HepG2 (cell line): Measurements from ENCODE around the gene TBC1D20. TPM values are rescaled to one million over a fixed set of nuclear protein-coding genes. Genes with fewer than 3 reads are reported as not detected.

Source experiments
- ATAC-seq: fragments of 200-7000 bp; cut with Tn5 transposase; 3 replicates; pipeline ENCODE4 v1.9.1; 2020; ENCODE audit warnings: mild to moderate bottlenecking, moderate library complexity
- BruUV-seq: library from RNA; stranded (reverse); fragments of 400-500 nt; replicated peaks from 2 replicates; lab custom pipeline; 2021; lab: Mats Ljungman, UMichigan
- CTCF ChIA-PET: fragments of 300-600 bp; formaldehyde crosslinking; extraction: SDS; loops from one replicate; lab custom pipeline; 2021; ENCODE audit warnings: low total read pairs, inconsistent platforms, low intra/inter-chr PET ratio; lab: Yijun Ruan, JAX
- POLR2A ChIA-PET: fragments of 350-600 bp; sonication (Branson Sonifier 250); formaldehyde crosslinking; loops from one replicate; lab custom pipeline; 2020; ENCODE audit warnings: antibody characterized with exemption, inconsistent platforms; lab: Yijun Ruan, JAX
- DNase-seq: peaks from one replicate; pipeline ENCODE4 v3.0.0-alpha.2; 2015; ENCODE audit warnings: low spot score
- FAIRE-seq: peaks from 3 replicates; lab custom pipeline; 2011; peaks lifted over from hg19 to GRCh38; lab: Jason Lieb, UNC
- H2AFZ ChIP-seq: one replicate; pipeline ENCODE4 v1.6.1; 2011; ENCODE audit warnings: low read length, inconsistent platforms
- H3K27ac ChIP-seq: fragments of 300-600 bp; 3 replicates; pipeline ENCODE4 v1.8.0; 2011; ENCODE audit warnings: mixed run types, mild to moderate bottlenecking, mixed read lengths, low read length, inconsistent platforms; ENCODE audit not compliant: insufficient read depth; ENCODE audit errors: extremely low read length
- H3K27me3 ChIP-seq, 2 experiments: fragments of 200-600 bp in 1 of 2; 2 replicates in 1 of 2; 3 replicates in 1 of 2; pipeline versions ENCODE4 v1.6.0 to v1.8.0; 2011; ENCODE audit warnings: low read length in 2 of 2, mild to moderate bottlenecking in 2 of 2, moderate library complexity in 2 of 2, inconsistent platforms in 1 of 2; ENCODE audit not compliant: insufficient read depth in 2 of 2, control insufficient read depth in 1 of 2
- H3K36me3 ChIP-seq, 2 experiments: fragments of 200-600 bp in 1 of 2; replicated peaks in 1 of 2; 2 replicates in 1 of 2; 3 replicates in 1 of 2; pipeline versions ENCODE4 v1.5.1 to v1.8.0; 2011; ENCODE audit warnings: low read length in 2 of 2, inconsistent platforms in 1 of 2; ENCODE audit not compliant: insufficient read depth in 2 of 2, control insufficient read depth in 1 of 2
- H3K4me1 ChIP-seq: 2 replicates; pipeline ENCODE4 v1.5.1; 2012; ENCODE audit warnings: low read length, inconsistent platforms; ENCODE audit not compliant: insufficient read depth
- H3K4me2 ChIP-seq: 2 replicates; pipeline ENCODE4 v1.6.0; 2011; ENCODE audit warnings: low read depth, low read length, inconsistent platforms
- H3K4me3 ChIP-seq, 3 experiments: fragments of 200-600 bp in 1 of 3; sonication (generic), shearing (Covaris generic) in 1 of 3; replicated peaks in 1 of 3; 2 replicates each; pipeline ENCODE4 v1.5.1; 2011 to 2016; ENCODE audit warnings: low read length in 3 of 3, inconsistent platforms in 2 of 3, low read depth in 2 of 3, mild to moderate bottlenecking in 2 of 3, control low read depth in 1 of 3, mixed read lengths in 1 of 3; ENCODE audit not compliant: insufficient read depth in 1 of 3
- H3K79me2 ChIP-seq: one replicate; pipeline ENCODE4 v1.6.1; 2011; ENCODE audit warnings: low read length, inconsistent platforms; ENCODE audit not compliant: insufficient read depth
- H3K9ac ChIP-seq: 2 replicates; pipeline ENCODE4 v1.6.0; 2011; ENCODE audit warnings: mild to moderate bottlenecking, low read depth, low read length, inconsistent platforms; ENCODE audit not compliant: insufficient read depth
- H3K9me3 ChIP-seq: 2 replicates; pipeline ENCODE4 v1.5.1; 2012; ENCODE audit warnings: mild to moderate bottlenecking, low read length
- H4K20me1 ChIP-seq: 2 replicates; pipeline ENCODE4 v1.6.0; 2011; ENCODE audit warnings: inconsistent platforms, mild to moderate bottlenecking, low read length, moderate library complexity; ENCODE audit not compliant: insufficient read depth
- CEBPG ChIP-seq: IDR thresholded peaks from 2 replicates; pipeline ENCODE4 v1.6.1; 2016
- CREB1 ChIP-seq, 2 experiments: fragments of 450-650 bp in 1 of 2; IDR thresholded peaks; 2 replicates each; pipeline ENCODE4 v1.6.1; 2016 to 2017; ENCODE audit warnings: control low read depth in 1 of 2, mild to moderate bottlenecking in 1 of 2, missing compliant biosample characterization in 1 of 2, missing genetic modification characterization in 1 of 2
- ETV5 ChIP-seq: IDR thresholded peaks from 2 replicates; pipeline ENCODE4 v1.6.1; 2018; ENCODE audit warnings: missing biosample characterization, missing genetic modification reagents, inconsistent platforms, borderline replicate concordance
- FOXK1 ChIP-seq: sonication (generic); formaldehyde crosslinking; IDR thresholded peaks from 2 replicates; pipeline ENCODE4 v1.4.0; 2020; ENCODE audit warnings: low read depth, missing genetic modification reagents, borderline replicate concordance
- HNF4A ChIP-seq: sonication (generic); formaldehyde crosslinking; IDR thresholded peaks from 2 replicates; pipeline ENCODE4 v1.4.0; 2020; ENCODE audit warnings: missing genetic modification reagents
- MATR3 ChIP-seq: sonication (generic); formaldehyde crosslinking; IDR thresholded peaks from 2 replicates; pipeline ENCODE4 v1.4.0; 2020; ENCODE audit warnings: missing genetic modification reagents
- NFYB ChIP-seq: sonication (generic); formaldehyde crosslinking; IDR thresholded peaks from 2 replicates; pipeline ENCODE4 v1.4.0; 2020; ENCODE audit warnings: missing genetic modification reagents
- SRF ChIP-seq: IDR thresholded peaks from 2 replicates; pipeline ENCODE4 v1.6.1; 2011; ENCODE audit warnings: mild to moderate bottlenecking, low read depth, low read length, moderate library complexity
- TBL1XR1 ChIP-seq: fragments of 150-350 bp; IDR thresholded peaks from 2 replicates; pipeline ENCODE4 v1.6.1; 2014; ENCODE audit warnings: borderline replicate concordance, low read length; ENCODE audit not compliant: partially characterized antibody
- ZFP82 ChIP-seq: sonication (generic); formaldehyde crosslinking; IDR thresholded peaks from 2 replicates; pipeline ENCODE4 v1.5.1; 2020; ENCODE audit warnings: mild to moderate bottlenecking, missing genetic modification reagents, borderline replicate concordance
- ZNF326 ChIP-seq: sonication (generic); formaldehyde crosslinking; IDR thresholded peaks from 2 replicates; pipeline ENCODE4 v1.4.0; 2020; ENCODE audit warnings: missing genetic modification reagents, borderline replicate concordance
- ZNF614 ChIP-seq: IDR thresholded peaks from 2 replicates; pipeline ENCODE4 v1.6.1; 2018; ENCODE audit warnings: missing biosample characterization, missing genetic modification reagents, inconsistent platforms, borderline replicate concordance
- ZSCAN12 ChIP-seq: sonication (generic); formaldehyde crosslinking; IDR thresholded peaks from 2 replicates; pipeline ENCODE4 v1.9.0; 2021; ENCODE audit warnings: mild to moderate bottlenecking, missing genetic modification reagents
- WGBS: methylation state at CpG from one replicate; pipeline ENCODE4 v1.1.6; 2017; ENCODE audit warnings: low lambda C conversion rate; 5-methylcytosine and 5-hydroxymethylcytosine counted together
- in situ Hi-C: cut with HindIII; loops from 2 replicates; pipeline ENCODE4 v1.10.0; 2017; ENCODE audit warnings: low pct_unique_long_range_greater_than_20kb; ENCODE audit not compliant: extremely low pct_ligation_motif_present
- intact Hi-C: fragments of 100-400 bp; cut with micrococcal nuclease; formaldehyde crosslinking; loops from one replicate; pipeline ENCODE4 v1.10.0; 2022; ENCODE audit not compliant: unreplicated experiment
- polyA plus RNA-seq, 8 experiments: library from polyadenylated mRNA; depleted of rRNA in 3 of 8; stranded (reverse) in 7 of 8; unstranded in 1 of 8; fragments of >200 nt; fragmentation: Illumina TruSeq in 4 of 8; extraction: Trizol in 4 of 8; gene quantifications; 2 replicates each; pipeline versions ENCODE4 v1.2.1 to v1.2.3, GENCODE V29; 2011 to 2016; ENCODE audit warnings: low read depth in 4 of 8, missing spikeins in 1 of 8, mixed read lengths in 1 of 8; ENCODE audit not compliant: insufficient read depth in 1 of 8
- total RNA-seq, 5 experiments: library from RNA; depleted of rRNA; stranded (reverse); fragments of >200 nt; fragmentation: Illumina TruSeq; extraction: Trizol; gene quantifications; 2 replicates each; pipeline ENCODE4 v1.2.3, GENCODE V29; 2016; ENCODE audit warnings: low read depth in 1 of 5
- TF ChIP-seq, protein P1 (sequence below), 2 experiments: sonication (generic) in 1 of 2; formaldehyde crosslinking in 1 of 2; IDR thresholded peaks; 2 replicates each; pipeline versions ENCODE4 v1.4.0 to v1.6.1; 2016 to 2020; ENCODE audit warnings: borderline replicate concordance in 1 of 2, low read depth in 1 of 2, mild to moderate bottlenecking in 1 of 2, missing genetic modification reagents in 1 of 2
- TF ChIP-seq, protein P2 (sequence below): sonication (generic); formaldehyde crosslinking; conservative IDR thresholded peaks from 2 replicates; pipeline ENCODE4 v1.4.0; 2020; ENCODE audit warnings: mild to moderate bottlenecking, missing genetic modification reagents, moderate library complexity
- TF ChIP-seq, protein P3 (sequence below): sonication (generic); formaldehyde crosslinking; IDR thresholded peaks from 2 replicates; pipeline ENCODE4 v1.5.0; 2020; ENCODE audit warnings: missing genetic modification reagents

TBC1D20 gene
- total and polyA plus RNA-seq, 2 of the 13 experiments (the other 11 are each of a cell fraction or from before 2014, with no cell fraction given) = 36.6 to 47.1 TPM

GRCh38 chr20:504632-505075 lies 42.3 kb upstream of the TBC1D20 start:
- no TSS peak for BruUV-seq
- Histone ChIP-seq H3K9ac (no peak overlapping the region), H3K36me3 (peaks cover 33 to 69% of the 10 kb centered on the region in 2 experiments), H4K20me1 (peaks cover 18% of the 10 kb centered on the region), H3K27ac (peak overlapping the region; percentile 60), H3K4me3 (no peak overlapping the region), H3K79me2 (peaks cover 36% of the 10 kb centered on the region), H2AFZ (no peak overlapping the region), H3K4me2 (peak overlapping the region; percentile 29), H3K4me1 (peaks cover 55% of the 10 kb centered on the region), H3K27me3 (no peaks in the 10 kb centered on the region), H3K9me3 (no peaks in the 10 kb centered on the region)
- FAIRE-seq (no peak), ATAC-seq (peak; percentile 84), DNase-seq (peak; percentile 81)
- CTCF ChIA-PET = no interaction called here
- in situ Hi-C loops = no loop called here
- 10% methylated on average over 3 of the region's 3 CpGs for WGBS
- intact Hi-C loops = loop anchor here (5.0 kb wide), 1 partner anchor 38 kb away; the partner anchor contains the start of gene CSNK2A1
- POLR2A ChIA-PET = interaction anchor here (0.5 to 1.4 kb wide), 7 partner anchors 26 to 157 kb away, joined by 3 to 4 read pairs (median 3); partner anchors contain the start of gene CSNK2A1
- no peak for TF ChIP-seq ZNF326 (CRISPR knock-in tag)
- TF ChIP-seq ETV5 (CRISPR knock-in tag) = peak; percentile 46; the same call in 1 of the 2 replicates
- TF ChIP-seq ZNF614 (CRISPR knock-in tag) = 0 out of 2 replicates have a peak, but pooled peaks have one; percentile 22
- TF ChIP-seq NFYB (CRISPR knock-in tag) = no peak
- no peak for TF ChIP-seq ZSCAN12 (CRISPR knock-in tag)
- peak; percentile 40 for TF ChIP-seq TBL1XR1
- TF ChIP-seq, protein P1, sequence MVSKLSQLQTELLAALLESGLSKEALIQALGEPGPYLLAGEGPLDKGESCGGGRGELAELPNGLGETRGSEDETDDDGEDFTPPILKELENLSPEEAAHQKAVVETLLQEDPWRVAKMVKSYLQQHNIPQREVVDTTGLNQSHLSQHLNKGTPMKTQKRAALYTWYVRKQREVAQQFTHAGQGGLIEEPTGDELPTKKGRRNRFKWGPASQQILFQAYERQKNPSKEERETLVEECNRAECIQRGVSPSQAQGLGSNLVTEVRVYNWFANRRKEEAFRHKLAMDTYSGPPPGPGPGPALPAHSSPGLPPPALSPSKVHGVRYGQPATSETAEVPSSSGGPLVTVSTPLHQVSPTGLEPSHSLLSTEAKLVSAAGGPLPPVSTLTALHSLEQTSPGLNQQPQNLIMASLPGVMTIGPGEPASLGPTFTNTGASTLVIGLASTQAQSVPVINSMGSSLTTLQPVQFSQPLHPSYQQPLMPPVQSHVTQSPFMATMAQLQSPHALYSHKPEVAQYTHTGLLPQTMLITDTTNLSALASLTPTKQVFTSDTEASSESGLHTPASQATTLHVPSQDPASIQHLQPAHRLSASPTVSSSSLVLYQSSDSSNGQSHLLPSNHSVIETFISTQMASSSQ (IDR thresholded peaks at IDR 0.05; ENCODE audit: low read depth) = no peak
- TF ChIP-seq, protein P1 (CRISPR knock-in tag; IDR thresholded peaks at IDR 0.05; ENCODE audit: borderline replicate concordance) = no peak
- TF ChIP-seq, protein P2, sequence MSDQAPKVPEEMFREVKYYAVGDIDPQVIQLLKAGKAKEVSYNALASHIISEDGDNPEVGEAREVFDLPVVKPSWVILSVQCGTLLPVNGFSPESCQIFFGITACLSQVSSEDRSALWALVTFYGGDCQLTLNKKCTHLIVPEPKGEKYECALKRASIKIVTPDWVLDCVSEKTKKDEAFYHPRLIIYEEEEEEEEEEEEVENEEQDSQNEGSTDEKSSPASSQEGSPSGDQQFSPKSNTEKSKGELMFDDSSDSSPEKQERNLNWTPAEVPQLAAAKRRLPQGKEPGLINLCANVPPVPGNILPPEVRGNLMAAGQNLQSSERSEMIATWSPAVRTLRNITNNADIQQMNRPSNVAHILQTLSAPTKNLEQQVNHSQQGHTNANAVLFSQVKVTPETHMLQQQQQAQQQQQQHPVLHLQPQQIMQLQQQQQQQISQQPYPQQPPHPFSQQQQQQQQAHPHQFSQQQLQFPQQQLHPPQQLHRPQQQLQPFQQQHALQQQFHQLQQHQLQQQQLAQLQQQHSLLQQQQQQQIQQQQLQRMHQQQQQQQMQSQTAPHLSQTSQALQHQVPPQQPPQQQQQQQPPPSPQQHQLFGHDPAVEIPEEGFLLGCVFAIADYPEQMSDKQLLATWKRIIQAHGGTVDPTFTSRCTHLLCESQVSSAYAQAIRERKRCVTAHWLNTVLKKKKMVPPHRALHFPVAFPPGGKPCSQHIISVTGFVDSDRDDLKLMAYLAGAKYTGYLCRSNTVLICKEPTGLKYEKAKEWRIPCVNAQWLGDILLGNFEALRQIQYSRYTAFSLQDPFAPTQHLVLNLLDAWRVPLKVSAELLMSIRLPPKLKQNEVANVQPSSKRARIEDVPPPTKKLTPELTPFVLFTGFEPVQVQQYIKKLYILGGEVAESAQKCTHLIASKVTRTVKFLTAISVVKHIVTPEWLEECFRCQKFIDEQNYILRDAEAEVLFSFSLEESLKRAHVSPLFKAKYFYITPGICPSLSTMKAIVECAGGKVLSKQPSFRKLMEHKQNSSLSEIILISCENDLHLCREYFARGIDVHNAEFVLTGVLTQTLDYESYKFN (CRISPR knock-in tag) = peak; percentile 78
- TF ChIP-seq FOXK1 (CRISPR knock-in tag) = no peak
- TF ChIP-seq SRF = no peak; the same call in 1 of the 2 replicates
- TF ChIP-seq, protein P3, sequence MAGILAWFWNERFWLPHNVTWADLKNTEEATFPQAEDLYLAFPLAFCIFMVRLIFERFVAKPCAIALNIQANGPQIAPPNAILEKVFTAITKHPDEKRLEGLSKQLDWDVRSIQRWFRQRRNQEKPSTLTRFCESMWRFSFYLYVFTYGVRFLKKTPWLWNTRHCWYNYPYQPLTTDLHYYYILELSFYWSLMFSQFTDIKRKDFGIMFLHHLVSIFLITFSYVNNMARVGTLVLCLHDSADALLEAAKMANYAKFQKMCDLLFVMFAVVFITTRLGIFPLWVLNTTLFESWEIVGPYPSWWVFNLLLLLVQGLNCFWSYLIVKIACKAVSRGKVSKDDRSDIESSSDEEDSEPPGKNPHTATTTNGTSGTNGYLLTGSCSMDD (CRISPR knock-in tag) = no peak
- no peak for TF ChIP-seq MATR3 (CRISPR knock-in tag)
- peak; percentile 82 for TF ChIP-seq HNF4A (CRISPR knock-in tag)
- no peak for TF ChIP-seq ZFP82 (CRISPR knock-in tag)
- TF ChIP-seq CREB1 (IDR thresholded peaks at IDR 0.05) = no peak
- no peak for TF ChIP-seq CREB1 (CRISPR knock-in tag; IDR thresholded peaks at IDR 0.05)
- TF ChIP-seq CEBPG (CRISPR knock-in tag) = peak; percentile 96
